ENCODE measurements around the gene SUPV3L1. TPM values are rescaled to one million over a fixed set of nuclear protein-coding genes. Genes with fewer than 3 reads are reported as not detected.

The SUPV3L1 gene
- total RNA-seq, 2 experiments from 2014 or later, result 35.6 to 38.3 TPM

GRCh38 chr10:69211524-69211923, 31.5 kb downstream of the SUPV3L1 start:
- peaks cover 3% of the 10 kb centered on the region for H3K27me3 Mint-ChIP-seq
- H3K9me3 Mint-ChIP-seq, result no peaks in the 10 kb centered on the region
- POLR2A ChIA-PET, result no interaction called here
- no peak for DNase-seq
- peaks cover 34% of the 10 kb centered on the region for H3K36me3 Mint-ChIP-seq
- ATAC-seq (ENCODE audit: low read depth), result no peak
- no peak overlapping the region for H3K27ac Mint-ChIP-seq
- H3K4me3 Mint-ChIP-seq, result no peak overlapping the region
- H3K4me1 Mint-ChIP-seq, result peaks cover 41% of the 10 kb centered on the region

- Mint-ChIP-seq H3K27me3 (peaks cover 5% of the 10 kb centered on the region), H3K4me3 (no peak overlapping the region), H3K9me3 (no peaks in the 10 kb centered on the region), H3K4me1 (peaks cover 35% of the 10 kb centered on the region), H3K36me3 (peaks cover 16% of the 10 kb centered on the region), H3K27ac (no peak overlapping the region)
- POLR2A ChIA-PET, result interaction anchor here (0.9 kb wide), 1 partner anchor 24 kb away, joined by 3 read pairs; no protein-coding TSS in a partner anchor
- no peak for DNase-seq
- no peak for ATAC-seq (ENCODE audit: low read depth)
Measured at GRCh38 chr10:69213591-69214311, 33.7 kb downstream of the SUPV3L1 start.

- H3K27me3 Mint-ChIP-seq, result peaks cover 9% of the 10 kb centered on the region
- DNase-seq (no peak), ATAC-seq (ENCODE audit: low read depth) (no peak)
- no peaks in the 10 kb centered on the region for H3K9me3 Mint-ChIP-seq
- peak overlapping the region; percentile 17 for H3K27ac Mint-ChIP-seq
- peaks cover 8% of the 10 kb centered on the region for H3K36me3 Mint-ChIP-seq
- H3K4me3 Mint-ChIP-seq, result peak overlapping the region; percentile 35
- POLR2A ChIA-PET, result interaction anchor here (0.6 to 2.7 kb wide), 5 partner anchors 9 to 209 kb away, joined by 3 to 22 read pairs (median 5); partner anchors contain the start of gene SUPV3L1
- H3K4me1 Mint-ChIP-seq, result peaks cover 35% of the 10 kb centered on the region
Measured at GRCh38 chr10:69214666-69215131, 34.7 kb downstream of the SUPV3L1 start.

- POLR2A ChIA-PET, result interaction anchor here (0.6 to 2.7 kb wide), 5 partner anchors 10 to 208 kb away, joined by 3 to 22 read pairs (median 5); partner anchors contain the start of gene SUPV3L1
- no peaks in the 10 kb centered on the region for H3K9me3 Mint-ChIP-seq
- peak overlapping the region; percentile 78 for H3K4me3 Mint-ChIP-seq
- H3K27ac Mint-ChIP-seq, result peak overlapping the region; percentile 86
- H3K4me1 Mint-ChIP-seq, result peaks cover 31% of the 10 kb centered on the region
- H3K36me3 Mint-ChIP-seq, result peaks cover 3% of the 10 kb centered on the region
- peak; percentile 81 for ATAC-seq (ENCODE audit: low read depth)
- no peak for DNase-seq
- peaks cover 10% of the 10 kb centered on the region for H3K27me3 Mint-ChIP-seq
Measured at GRCh38 chr10:69215405-69216171, 35.6 kb downstream of the SUPV3L1 start.

- DNase-seq, result no peak
- H3K9me3 Mint-ChIP-seq, result no peaks in the 10 kb centered on the region
- H3K36me3 Mint-ChIP-seq, result peaks cover 3% of the 10 kb centered on the region
- H3K27ac Mint-ChIP-seq, result no peak overlapping the region
- H3K27me3 Mint-ChIP-seq, result peaks cover 10% of the 10 kb centered on the region
- H3K4me1 Mint-ChIP-seq, result peaks cover 34% of the 10 kb centered on the region
- POLR2A ChIA-PET, result interaction anchor here (1.5 to 2.7 kb wide), 3 partner anchors 9 to 12 kb away, joined by 5 to 22 read pairs (median 12); no protein-coding TSS in a partner anchor
- ATAC-seq (ENCODE audit: low read depth), result no peak
- no peak overlapping the region for H3K4me3 Mint-ChIP-seq
Measured at GRCh38 chr10:69216577-69217118, 36.6 kb downstream of the SUPV3L1 start.

- H3K9me3 Mint-ChIP-seq, result no peaks in the 10 kb centered on the region
- H3K27ac Mint-ChIP-seq, result no peak overlapping the region
- ATAC-seq (ENCODE audit: low read depth) (no peak), DNase-seq (no peak)
- H3K4me3 Mint-ChIP-seq, result no peak overlapping the region
- peaks cover 10% of the 10 kb centered on the region for H3K27me3 Mint-ChIP-seq
- POLR2A ChIA-PET, result interaction anchor here (2.5 kb wide), 1 partner anchor 12 kb away, joined by 22 read pairs; no protein-coding TSS in a partner anchor
- H3K4me1 Mint-ChIP-seq, result peaks cover 38% of the 10 kb centered on the region
- peaks cover 3% of the 10 kb centered on the region for H3K36me3 Mint-ChIP-seq
Measured at GRCh38 chr10:69217119-69217754, 37.2 kb downstream of the SUPV3L1 start.

GRCh38 chr10:69218831-69219230, 38.8 kb downstream of the SUPV3L1 start:
- Mint-ChIP-seq H3K4me1 (peaks cover 44% of the 10 kb centered on the region), H3K27me3 (peaks cover 6% of the 10 kb centered on the region), H3K9me3 (no peaks in the 10 kb centered on the region), H3K4me3 (no peak overlapping the region), H3K27ac (no peak overlapping the region), H3K36me3 (no peaks in the 10 kb centered on the region)
- no peak for DNase-seq
- POLR2A ChIA-PET, result no interaction called here
- ATAC-seq (ENCODE audit: low read depth), result no peak

- H3K4me3 Mint-ChIP-seq, result no peak within 1 kb of the TSS
- peak within 1 kb of the TSS; percentile 71 for H3K27ac Mint-ChIP-seq
- no peak for DNase-seq
- POLR2A ChIA-PET, result interaction anchor here (0.5 kb wide), 1 partner anchor 951 kb away, joined by 4 read pairs; no protein-coding TSS in a partner anchor
- H3K4me1 Mint-ChIP-seq, result peaks cover 41% of the 10 kb centered on the region
- H3K36me3 Mint-ChIP-seq, result no peaks in the 10 kb centered on the region
- H3K27me3 Mint-ChIP-seq, result peaks cover 6% of the 10 kb centered on the region
- ATAC-seq (ENCODE audit: low read depth), result no peak
- no peaks in the 10 kb centered on the region for H3K9me3 Mint-ChIP-seq
Measured at GRCh38 chr10:69220041-69220451, 40.0 kb downstream of the SUPV3L1 start, which contains the start of gene HKDC1. Gene HKDC1, plus strand, starts transcription at chr10:69220332. Its CDS starts 104 bp downstream, at chr10:69220436.

- Mint-ChIP-seq H3K27ac (peak overlapping the region; percentile 71), H3K27me3 (peaks cover 6% of the 10 kb centered on the region), H3K36me3 (no peaks in the 10 kb centered on the region), H3K9me3 (no peaks in the 10 kb centered on the region), H3K4me1 (peaks cover 41% of the 10 kb centered on the region), H3K4me3 (no peak overlapping the region)
- ATAC-seq (ENCODE audit: low read depth), result no peak
- DNase-seq, result no peak
- POLR2A ChIA-PET, result interaction anchor here (0.5 kb wide), 1 partner anchor 950 kb away, joined by 4 read pairs; no protein-coding TSS in a partner anchor
Measured at GRCh38 chr10:69220507-69220906, 40.5 kb downstream of the SUPV3L1 start.

GRCh38 chr10:69222157-69223027, 42.4 kb downstream of the SUPV3L1 start:
- Mint-ChIP-seq H3K4me1 (peaks cover 36% of the 10 kb centered on the region), H3K36me3 (no peaks in the 10 kb centered on the region), H3K27me3 (peaks cover 6% of the 10 kb centered on the region), H3K27ac (peak overlapping the region; percentile 88), H3K4me3 (peak overlapping the region; percentile 85), H3K9me3 (no peaks in the 10 kb centered on the region)
- POLR2A ChIA-PET, result interaction anchor here (0.7 to 1.2 kb wide), 3 partner anchors 10 to 42 kb away, joined by 3 to 5 read pairs (median 3); partner anchors contain the start of gene SUPV3L1
- ATAC-seq (ENCODE audit: low read depth) (peak; percentile 90), DNase-seq (peak; percentile 69)

- H3K4me1 Mint-ChIP-seq, result peaks cover 42% of the 10 kb centered on the region
- peak overlapping the region; percentile 85 for H3K4me3 Mint-ChIP-seq
- H3K27me3 Mint-ChIP-seq, result peaks cover 6% of the 10 kb centered on the region
- no peak for ATAC-seq (ENCODE audit: low read depth)
- no peaks in the 10 kb centered on the region for H3K36me3 Mint-ChIP-seq
- H3K27ac Mint-ChIP-seq, result peak overlapping the region; percentile 88
- POLR2A ChIA-PET, result interaction anchor here (0.7 to 1.2 kb wide), 3 partner anchors 10 to 43 kb away, joined by 3 to 5 read pairs (median 3); partner anchors contain the start of gene SUPV3L1
- no peak for DNase-seq
- H3K9me3 Mint-ChIP-seq, result no peaks in the 10 kb centered on the region
Measured at GRCh38 chr10:69223028-69223342, 43.0 kb downstream of the SUPV3L1 start.

All from activated naive CD8-positive, alpha-beta T cell treated with anti-CD3 and anti-CD28 coated beads, Interleukin-2, amount 10 ng/mL, durations not matched to agents 7 days and 5 days (primary cell).